GM18526 (cell line): ENCODE measurements around the gene TDRD3.

ENCODE experiments used
- POLR2A ChIP-seq: IDR thresholded peaks from 3 replicates; pipeline ENCODE4 v1.6.1; 2011; ENCODE audit not compliant: insufficient read length; ENCODE audit errors: extremely low read depth

Gene TDRD3

GRCh38 chr13:60494296-60494695 lies 97.3 kb downstream of the TDRD3 start:
- TF ChIP-seq POLR2A = no peak

GRCh38 chr13:60501236-60501635 lies 104.2 kb downstream of the TDRD3 start:
- TF ChIP-seq POLR2A = no peak

GRCh38 chr13:60509601-60510386 lies 112.8 kb downstream of the TDRD3 start:
- TF ChIP-seq POLR2A = no peak

- TF ChIP-seq POLR2A = no peak
Observed at GRCh38 chr13:60511637-60512036, 114.6 kb downstream of the TDRD3 start.

GRCh38 chr13:60514891-60515290 lies 117.9 kb downstream of the TDRD3 start:
- no peak for TF ChIP-seq POLR2A

- no peak for TF ChIP-seq POLR2A
Observed at GRCh38 chr13:60519496-60519895, 122.5 kb downstream of the TDRD3 start.

GRCh38 chr13:60520902-60521569 lies 124.0 kb downstream of the TDRD3 start:
- TF ChIP-seq POLR2A = no peak

GRCh38 chr13:60538566-60538965 lies 141.5 kb downstream of the TDRD3 start:
- no peak for TF ChIP-seq POLR2A

- TF ChIP-seq POLR2A = no peak
Observed at GRCh38 chr13:60540276-60540675, 143.3 kb downstream of the TDRD3 start.

- TF ChIP-seq POLR2A = no peak
Observed at GRCh38 chr13:60562096-60562780, 165.2 kb downstream of the TDRD3 start.

- TF ChIP-seq POLR2A = no peak
Observed at GRCh38 chr13:60571571-60571970, 174.6 kb downstream of the TDRD3 start.

GRCh38 chr13:60572003-60572798 lies 175.2 kb downstream of the TDRD3 start:
- no peak for TF ChIP-seq POLR2A

- TF ChIP-seq POLR2A = no peak
Observed at GRCh38 chr13:60572855-60573254, 175.8 kb downstream of the TDRD3 start.

- TF ChIP-seq POLR2A = no peak
Observed at GRCh38 chr13:60574735-60575134, 177.7 kb downstream of the TDRD3 start.

- no peak for TF ChIP-seq POLR2A
Observed at GRCh38 chr13:60575142-60575541, 178.1 kb downstream of the TDRD3 start.

- no peak for TF ChIP-seq POLR2A
Observed at GRCh38 chr13:60577761-60578160, 180.7 kb downstream of the TDRD3 start.
